ENCODE measurements around the gene CHMP6.

DNA sequence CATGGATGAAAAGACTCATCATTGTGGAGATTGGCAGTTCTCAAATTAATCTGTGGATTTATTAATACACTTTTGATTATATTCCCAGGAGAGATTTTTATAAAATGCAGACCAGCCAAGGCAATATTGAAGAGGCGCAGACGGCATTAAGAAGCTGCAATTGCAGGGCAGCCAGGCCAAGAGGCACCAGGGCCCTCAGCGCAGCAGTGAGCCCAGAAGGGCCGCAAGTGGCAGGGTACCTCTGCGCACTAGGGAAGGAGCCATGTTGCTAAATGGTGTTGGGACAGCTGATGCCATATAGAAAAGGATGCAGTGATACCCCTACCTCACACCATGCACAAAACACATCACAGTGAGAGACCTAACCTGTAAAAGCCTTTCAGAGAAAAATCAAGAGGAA is 36.6 kb upstream of the CHMP6 start:
- TF ChIP-seq CTCF (conservative IDR thresholded peaks at IDR 0.05; ENCODE audit: low read length): no peak
- no peak for TF ChIP-seq EZH2phosphoT487 (IDR thresholded peaks at IDR 0.05; ENCODE audit: borderline replicate concordance)
